GM23338 (cell line): Measurements from ENCODE around the gene LAPTM5. TPM values are rescaled to one million over a fixed set of nuclear protein-coding genes. Genes with fewer than 3 reads are reported as not detected.

Experiments
- ATAC-seq: fragments of 200-7000 bp; cut with Tn5 transposase; 3 replicates; pipeline ENCODE4 v1.9.1; 2020
- DNase-seq: peaks from one replicate; pipeline ENCODE4 v3.0.0-alpha.2; 2015; ENCODE audit warnings: low spot score
- H2AFZ ChIP-seq: fragments of 200-600 bp; sonication (generic); 2 replicates; pipeline ENCODE4 v1.8.0; 2016; ENCODE audit warnings: antibody characterized with exemption, mild to moderate bottlenecking, moderate library complexity
- H3F3A ChIP-seq: fragments of 200-600 bp; sonication (generic); replicated peaks from 2 replicates; pipeline ENCODE4 v1.8.0; 2017; ENCODE audit warnings: antibody characterized with exemption, mixed run types, low read depth
- H3K27ac ChIP-seq: fragments of 200-600 bp; sonication (generic); 2 replicates; pipeline ENCODE4 v1.6.1; 2016; ENCODE audit warnings: low read depth
- H3K27me3 ChIP-seq: fragments of 200-600 bp; sonication (generic); 2 replicates; pipeline ENCODE4 v1.8.0; 2016; ENCODE audit warnings: mild to moderate bottlenecking, mixed run types, moderate library complexity; ENCODE audit not compliant: insufficient read depth
- H3K36me3 ChIP-seq: fragments of 200-600 bp; sonication (generic); 2 replicates; pipeline ENCODE4 v1.8.0; 2016; ENCODE audit warnings: mild to moderate bottlenecking; ENCODE audit not compliant: insufficient read depth
- H3K4me1 ChIP-seq: fragments of 200-600 bp; sonication (generic); 2 replicates; pipeline ENCODE4 v1.8.0; 2016; ENCODE audit warnings: mild to moderate bottlenecking, moderate library complexity; ENCODE audit not compliant: insufficient read depth
- H3K4me2 ChIP-seq: fragments of 200-600 bp; sonication (generic); 2 replicates; pipeline ENCODE4 v1.7.1; 2017; ENCODE audit warnings: mixed run types
- H3K4me3 ChIP-seq: fragments of 200-600 bp; sonication (generic); 2 replicates; pipeline ENCODE4 v1.6.1; 2016; ENCODE audit warnings: mixed run types
- H3K79me2 ChIP-seq: fragments of 200-600 bp; sonication (generic); replicated peaks from 2 replicates; pipeline ENCODE4 v1.8.0; 2017; ENCODE audit warnings: mild to moderate bottlenecking; ENCODE audit not compliant: insufficient read depth
- H3K9me2 ChIP-seq: fragments of 200-600 bp; sonication (generic); 2 replicates; pipeline ENCODE4 v1.8.0; 2017; ENCODE audit not compliant: insufficient read depth
- H4K20me1 ChIP-seq: fragments of 200-600 bp; sonication (generic); replicated peaks from 2 replicates; pipeline ENCODE4 v1.8.0; 2017; ENCODE audit warnings: mild to moderate bottlenecking; ENCODE audit not compliant: insufficient read depth
- H3K27ac Mint-ChIP-seq: 2 replicates; pipeline ENCODE4 v1.8.0; 2020; ENCODE audit warnings: inconsistent platforms, mild to moderate bottlenecking, moderate library complexity, mixed read lengths
- H3K27me3 Mint-ChIP-seq: 3 replicates; pipeline ENCODE4 v1.8.0; 2022; ENCODE audit warnings: low read depth, mild to moderate bottlenecking, moderate library complexity, mixed read lengths, inconsistent platforms; ENCODE audit not compliant: insufficient read depth, poor library complexity
- H3K36me3 Mint-ChIP-seq: 3 replicates; pipeline ENCODE4 v1.8.0; 2021; ENCODE audit warnings: low read depth, mild to moderate bottlenecking, inconsistent platforms, moderate library complexity, mixed read lengths
- H3K4me1 Mint-ChIP-seq: 3 replicates; pipeline ENCODE4 v1.8.0; 2020; ENCODE audit warnings: mild to moderate bottlenecking, inconsistent platforms, mixed read lengths
- H3K4me3 Mint-ChIP-seq: 3 replicates; pipeline ENCODE4 v1.8.0; 2021; ENCODE audit warnings: moderate library complexity, mild to moderate bottlenecking, inconsistent platforms, mixed read lengths
- H3K9me3 Mint-ChIP-seq: 3 replicates; pipeline ENCODE4 v1.8.0; 2020; ENCODE audit warnings: moderate library complexity, mild to moderate bottlenecking, inconsistent platforms, mixed read lengths
- CREB1 ChIP-seq: fragments of 250-450 bp; sonication (Bioruptor Pico); IDR thresholded peaks from 2 replicates; pipeline ENCODE4 v1.5.0; 2020; ENCODE audit warnings: low read depth, mild to moderate bottlenecking, moderate library complexity
- EZH2 ChIP-seq: fragments of 200-600 bp; sonication (generic); IDR thresholded peaks from one replicate; pipeline ENCODE4 v1.8.0; 2017; ENCODE audit warnings: antibody characterized with exemption, mild to moderate bottlenecking, low read depth; ENCODE audit not compliant: unreplicated experiment
- EZH2phosphoT487 ChIP-seq: fragments of 200-600 bp; sonication (generic); IDR thresholded peaks from one replicate; pipeline ENCODE4 v1.8.1; 2018; ENCODE audit warnings: antibody characterized with exemption; ENCODE audit not compliant: unreplicated experiment
- JUNB ChIP-seq: IDR thresholded peaks from one replicate; pipeline ENCODE4 v1.6.1; 2016; ENCODE audit warnings: antibody characterized with exemption; ENCODE audit not compliant: unreplicated experiment
- NANOG ChIP-seq: IDR thresholded peaks from 2 replicates; pipeline ENCODE4 v1.6.1; 2016; ENCODE audit warnings: antibody characterized with exemption, borderline replicate concordance
- POLR2AphosphoS5 ChIP-seq: IDR thresholded peaks from 2 replicates; pipeline ENCODE4 v1.6.1; 2016; ENCODE audit warnings: antibody characterized with exemption, low read depth
- STAT1 ChIP-seq: IDR thresholded peaks from one replicate; pipeline ENCODE4 v1.6.1; 2016; ENCODE audit warnings: antibody characterized with exemption; ENCODE audit not compliant: unreplicated experiment
- ZNF114 ChIP-seq: fragments of 250-450 bp; sonication (Bioruptor Pico); IDR thresholded peaks from 2 replicates; pipeline ENCODE4 v1.5.0; 2020; ENCODE audit warnings: mild to moderate bottlenecking, moderate library complexity
- ZNF331 ChIP-seq: fragments of 250-450 bp; sonication (Bioruptor Pico); IDR thresholded peaks from 2 replicates; pipeline ENCODE4 v1.5.0; 2020; ENCODE audit warnings: low read depth, mild to moderate bottlenecking, moderate library complexity
- long read RNA-seq: library from polyadenylated mRNA; unstranded; transcript quantifications from one replicate; pipeline ENCODE4 v2.0.0, GENCODE V29; 2020; ENCODE audit not compliant: unreplicated experiment
- polyA plus RNA-seq: library from polyadenylated mRNA; unstranded; fragments of >200 nt; fragmentation: Nextera tagmentation; extraction: Ambion mirVana; gene quantifications from 2 replicates; pipeline ENCODE4 v1.2.1, GENCODE V29; 2016
- total RNA-seq: library from RNA; depleted of rRNA; stranded (reverse); fragments of >200 nt; shearing (Covaris generic); gene quantifications from 2 replicates; pipeline ENCODE4 v1.2.3, GENCODE V29; 2014; rRNA removed
- TF ChIP-seq, protein P1 (sequence below): IDR thresholded peaks from one replicate; pipeline ENCODE4 v1.6.1; 2018; ENCODE audit warnings: antibody characterized with exemption; ENCODE audit not compliant: unreplicated experiment
- TF ChIP-seq, protein P2 (sequence below), 2 experiments: fragments of 200-600 bp in 1 of 2; sonication (generic) in 1 of 2; conservative IDR thresholded peaks; 2 replicates each; pipeline versions ENCODE4 v1.5.1 to v1.6.1; 2016 to 2017; ENCODE audit warnings: antibody characterized with exemption in 2 of 2, low read depth in 2 of 2, mild to moderate bottlenecking in 2 of 2, moderate library complexity in 1 of 2
- TF ChIP-seq, protein P3 (sequence below): fragments of 250-450 bp; sonication (Bioruptor Pico); IDR thresholded peaks from 2 replicates; pipeline ENCODE4 v1.5.0; 2020; ENCODE audit warnings: mild to moderate bottlenecking, moderate library complexity
- TF ChIP-seq, protein P4 (sequence below): IDR thresholded peaks from 2 replicates; pipeline ENCODE4 v1.6.1; 2016; ENCODE audit warnings: antibody characterized with exemption

Gene LAPTM5, protein sequence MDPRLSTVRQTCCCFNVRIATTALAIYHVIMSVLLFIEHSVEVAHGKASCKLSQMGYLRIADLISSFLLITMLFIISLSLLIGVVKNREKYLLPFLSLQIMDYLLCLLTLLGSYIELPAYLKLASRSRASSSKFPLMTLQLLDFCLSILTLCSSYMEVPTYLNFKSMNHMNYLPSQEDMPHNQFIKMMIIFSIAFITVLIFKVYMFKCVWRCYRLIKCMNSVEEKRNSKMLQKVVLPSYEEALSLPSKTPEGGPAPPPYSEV
- not detected in 2 replicates for total RNA-seq
- 0.21 and 1.0 TPM in 2 replicates for polyA plus RNA-seq
- long read RNA-seq = 0 reads

DNA sequence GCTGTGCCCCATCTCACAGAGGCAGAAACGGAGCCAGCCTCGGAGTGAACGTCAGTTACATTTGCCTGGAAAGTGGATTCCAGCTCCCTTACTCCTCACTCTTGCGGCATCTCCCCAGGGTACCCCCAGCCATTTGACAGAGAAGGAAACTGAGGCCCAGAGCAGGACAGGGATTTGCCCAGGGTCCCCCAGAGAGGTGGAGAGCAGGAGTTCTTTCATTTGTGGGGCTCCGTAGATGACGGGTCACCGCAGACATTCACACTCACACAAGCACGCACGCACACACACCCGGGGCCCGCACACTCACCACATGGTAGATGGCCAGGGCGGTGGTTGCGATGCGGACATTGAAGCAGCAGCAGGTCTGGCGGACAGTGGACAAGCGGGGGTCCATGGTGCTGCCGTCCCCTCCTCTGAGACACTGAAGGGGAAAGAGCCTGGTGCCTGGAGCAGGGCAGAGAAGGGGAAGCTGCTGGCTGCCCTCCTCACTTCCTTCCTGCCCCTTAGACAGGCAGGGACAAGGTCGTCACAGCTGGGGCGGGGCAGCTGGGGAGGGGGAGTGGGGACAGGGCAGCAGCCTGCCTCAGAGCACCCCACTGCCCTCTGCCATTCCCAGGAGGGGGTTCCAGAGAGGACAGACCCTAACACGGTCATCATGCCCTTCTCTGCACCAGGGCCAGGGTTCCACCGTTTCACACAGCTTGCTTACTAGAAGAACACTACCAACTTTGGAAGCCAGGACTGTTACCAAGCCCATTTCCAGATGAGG lies at the start of gene LAPTM5:
TSS of gene LAPTM5 (minus strand) at position 423 of the 769 bp plus-strand sequence. CDS start at position 394, 29 bp downstream.
- no peaks in the 10 kb centered on the region for H3K36me3 ChIP-seq
- 0 out of 2 replicates have a peak within 1 kb of the TSS, but pooled peaks have one; percentile 23 for H2AFZ ChIP-seq
- H3K27ac ChIP-seq = no peak within 1 kb of the TSS
- no peaks in the 10 kb centered on the region for H3K79me2 ChIP-seq
- no peaks in the 10 kb centered on the region for H3K27me3 ChIP-seq
- TF ChIP-seq NANOG = no peak
- no peak for TF ChIP-seq STAT1
- no peak for TF ChIP-seq CREB1 (CRISPR knock-in tag)
- TF ChIP-seq ZNF331 = no peak
- TF ChIP-seq, protein P1, sequence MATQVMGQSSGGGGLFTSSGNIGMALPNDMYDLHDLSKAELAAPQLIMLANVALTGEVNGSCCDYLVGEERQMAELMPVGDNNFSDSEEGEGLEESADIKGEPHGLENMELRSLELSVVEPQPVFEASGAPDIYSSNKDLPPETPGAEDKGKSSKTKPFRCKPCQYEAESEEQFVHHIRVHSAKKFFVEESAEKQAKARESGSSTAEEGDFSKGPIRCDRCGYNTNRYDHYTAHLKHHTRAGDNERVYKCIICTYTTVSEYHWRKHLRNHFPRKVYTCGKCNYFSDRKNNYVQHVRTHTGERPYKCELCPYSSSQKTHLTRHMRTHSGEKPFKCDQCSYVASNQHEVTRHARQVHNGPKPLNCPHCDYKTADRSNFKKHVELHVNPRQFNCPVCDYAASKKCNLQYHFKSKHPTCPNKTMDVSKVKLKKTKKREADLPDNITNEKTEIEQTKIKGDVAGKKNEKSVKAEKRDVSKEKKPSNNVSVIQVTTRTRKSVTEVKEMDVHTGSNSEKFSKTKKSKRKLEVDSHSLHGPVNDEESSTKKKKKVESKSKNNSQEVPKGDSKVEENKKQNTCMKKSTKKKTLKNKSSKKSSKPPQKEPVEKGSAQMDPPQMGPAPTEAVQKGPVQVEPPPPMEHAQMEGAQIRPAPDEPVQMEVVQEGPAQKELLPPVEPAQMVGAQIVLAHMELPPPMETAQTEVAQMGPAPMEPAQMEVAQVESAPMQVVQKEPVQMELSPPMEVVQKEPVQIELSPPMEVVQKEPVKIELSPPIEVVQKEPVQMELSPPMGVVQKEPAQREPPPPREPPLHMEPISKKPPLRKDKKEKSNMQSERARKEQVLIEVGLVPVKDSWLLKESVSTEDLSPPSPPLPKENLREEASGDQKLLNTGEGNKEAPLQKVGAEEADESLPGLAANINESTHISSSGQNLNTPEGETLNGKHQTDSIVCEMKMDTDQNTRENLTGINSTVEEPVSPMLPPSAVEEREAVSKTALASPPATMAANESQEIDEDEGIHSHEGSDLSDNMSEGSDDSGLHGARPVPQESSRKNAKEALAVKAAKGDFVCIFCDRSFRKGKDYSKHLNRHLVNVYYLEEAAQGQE = no peak
- no peak for TF ChIP-seq EZH2
- TF ChIP-seq, protein P2, sequence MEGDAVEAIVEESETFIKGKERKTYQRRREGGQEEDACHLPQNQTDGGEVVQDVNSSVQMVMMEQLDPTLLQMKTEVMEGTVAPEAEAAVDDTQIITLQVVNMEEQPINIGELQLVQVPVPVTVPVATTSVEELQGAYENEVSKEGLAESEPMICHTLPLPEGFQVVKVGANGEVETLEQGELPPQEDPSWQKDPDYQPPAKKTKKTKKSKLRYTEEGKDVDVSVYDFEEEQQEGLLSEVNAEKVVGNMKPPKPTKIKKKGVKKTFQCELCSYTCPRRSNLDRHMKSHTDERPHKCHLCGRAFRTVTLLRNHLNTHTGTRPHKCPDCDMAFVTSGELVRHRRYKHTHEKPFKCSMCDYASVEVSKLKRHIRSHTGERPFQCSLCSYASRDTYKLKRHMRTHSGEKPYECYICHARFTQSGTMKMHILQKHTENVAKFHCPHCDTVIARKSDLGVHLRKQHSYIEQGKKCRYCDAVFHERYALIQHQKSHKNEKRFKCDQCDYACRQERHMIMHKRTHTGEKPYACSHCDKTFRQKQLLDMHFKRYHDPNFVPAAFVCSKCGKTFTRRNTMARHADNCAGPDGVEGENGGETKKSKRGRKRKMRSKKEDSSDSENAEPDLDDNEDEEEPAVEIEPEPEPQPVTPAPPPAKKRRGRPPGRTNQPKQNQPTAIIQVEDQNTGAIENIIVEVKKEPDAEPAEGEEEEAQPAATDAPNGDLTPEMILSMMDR (conservative IDR thresholded peaks at IDR 0.05; ENCODE audit: low read depth in 2 of 2) = no peak
- TF ChIP-seq, protein P3, sequence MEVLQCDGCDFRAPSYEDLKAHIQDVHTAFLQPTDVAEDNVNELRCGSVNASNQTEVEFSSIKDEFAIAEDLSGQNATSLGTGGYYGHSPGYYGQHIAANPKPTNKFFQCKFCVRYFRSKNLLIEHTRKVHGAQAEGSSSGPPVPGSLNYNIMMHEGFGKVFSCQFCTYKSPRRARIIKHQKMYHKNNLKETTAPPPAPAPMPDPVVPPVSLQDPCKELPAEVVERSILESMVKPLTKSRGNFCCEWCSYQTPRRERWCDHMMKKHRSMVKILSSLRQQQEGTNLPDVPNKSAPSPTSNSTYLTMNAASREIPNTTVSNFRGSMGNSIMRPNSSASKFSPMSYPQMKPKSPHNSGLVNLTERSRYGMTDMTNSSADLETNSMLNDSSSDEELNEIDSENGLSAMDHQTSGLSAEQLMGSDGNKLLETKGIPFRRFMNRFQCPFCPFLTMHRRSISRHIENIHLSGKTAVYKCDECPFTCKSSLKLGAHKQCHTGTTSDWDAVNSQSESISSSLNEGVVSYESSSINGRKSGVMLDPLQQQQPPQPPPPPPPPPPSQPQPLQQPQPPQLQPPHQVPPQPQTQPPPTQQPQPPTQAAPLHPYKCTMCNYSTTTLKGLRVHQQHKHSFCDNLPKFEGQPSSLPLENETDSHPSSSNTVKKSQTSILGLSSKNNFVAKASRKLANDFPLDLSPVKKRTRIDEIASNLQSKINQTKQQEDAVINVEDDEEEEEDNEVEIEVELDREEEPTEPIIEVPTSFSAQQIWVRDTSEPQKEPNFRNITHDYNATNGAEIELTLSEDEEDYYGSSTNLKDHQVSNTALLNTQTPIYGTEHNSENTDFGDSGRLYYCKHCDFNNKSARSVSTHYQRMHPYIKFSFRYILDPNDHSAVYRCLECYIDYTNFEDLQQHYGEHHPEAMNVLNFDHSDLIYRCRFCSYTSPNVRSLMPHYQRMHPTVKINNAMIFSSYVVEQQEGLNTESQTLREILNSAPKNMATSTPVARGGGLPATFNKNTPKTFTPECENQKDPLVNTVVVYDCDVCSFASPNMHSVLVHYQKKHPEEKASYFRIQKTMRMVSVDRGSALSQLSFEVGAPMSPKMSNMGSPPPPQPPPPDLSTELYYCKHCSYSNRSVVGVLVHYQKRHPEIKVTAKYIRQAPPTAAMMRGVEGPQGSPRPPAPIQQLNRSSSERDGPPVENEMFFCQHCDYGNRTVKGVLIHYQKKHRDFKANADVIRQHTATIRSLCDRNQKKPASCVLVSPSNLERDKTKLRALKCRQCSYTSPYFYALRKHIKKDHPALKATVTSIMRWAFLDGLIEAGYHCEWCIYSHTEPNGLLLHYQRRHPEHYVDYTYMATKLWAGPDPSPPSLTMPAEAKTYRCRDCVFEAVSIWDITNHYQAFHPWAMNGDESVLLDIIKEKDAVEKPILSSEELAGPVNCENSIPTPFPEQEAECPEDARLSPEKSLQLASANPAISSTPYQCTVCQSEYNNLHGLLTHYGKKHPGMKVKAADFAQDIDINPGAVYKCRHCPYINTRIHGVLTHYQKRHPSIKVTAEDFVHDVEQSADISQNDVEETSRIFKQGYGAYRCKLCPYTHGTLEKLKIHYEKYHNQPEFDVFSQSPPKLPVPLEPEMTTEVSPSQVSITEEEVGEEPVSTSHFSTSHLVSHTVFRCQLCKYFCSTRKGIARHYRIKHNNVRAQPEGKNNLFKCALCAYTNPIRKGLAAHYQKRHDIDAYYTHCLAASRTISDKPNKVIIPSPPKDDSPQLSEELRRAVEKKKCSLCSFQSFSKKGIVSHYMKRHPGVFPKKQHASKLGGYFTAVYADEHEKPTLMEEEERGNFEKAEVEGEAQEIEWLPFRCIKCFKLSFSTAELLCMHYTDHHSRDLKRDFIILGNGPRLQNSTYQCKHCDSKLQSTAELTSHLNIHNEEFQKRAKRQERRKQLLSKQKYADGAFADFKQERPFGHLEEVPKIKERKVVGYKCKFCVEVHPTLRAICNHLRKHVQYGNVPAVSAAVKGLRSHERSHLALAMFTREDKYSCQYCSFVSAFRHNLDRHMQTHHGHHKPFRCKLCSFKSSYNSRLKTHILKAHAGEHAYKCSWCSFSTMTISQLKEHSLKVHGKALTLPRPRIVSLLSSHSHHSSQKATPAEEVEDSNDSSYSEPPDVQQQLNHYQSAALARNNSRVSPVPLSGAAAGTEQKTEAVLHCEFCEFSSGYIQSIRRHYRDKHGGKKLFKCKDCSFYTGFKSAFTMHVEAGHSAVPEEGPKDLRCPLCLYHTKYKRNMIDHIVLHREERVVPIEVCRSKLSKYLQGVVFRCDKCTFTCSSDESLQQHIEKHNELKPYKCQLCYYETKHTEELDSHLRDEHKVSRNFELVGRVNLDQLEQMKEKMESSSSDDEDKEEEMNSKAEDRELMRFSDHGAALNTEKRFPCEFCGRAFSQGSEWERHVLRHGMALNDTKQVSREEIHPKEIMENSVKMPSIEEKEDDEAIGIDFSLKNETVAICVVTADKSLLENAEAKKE = no peak
- no peak for TF ChIP-seq POLR2AphosphoS5
- TF ChIP-seq, protein P4, sequence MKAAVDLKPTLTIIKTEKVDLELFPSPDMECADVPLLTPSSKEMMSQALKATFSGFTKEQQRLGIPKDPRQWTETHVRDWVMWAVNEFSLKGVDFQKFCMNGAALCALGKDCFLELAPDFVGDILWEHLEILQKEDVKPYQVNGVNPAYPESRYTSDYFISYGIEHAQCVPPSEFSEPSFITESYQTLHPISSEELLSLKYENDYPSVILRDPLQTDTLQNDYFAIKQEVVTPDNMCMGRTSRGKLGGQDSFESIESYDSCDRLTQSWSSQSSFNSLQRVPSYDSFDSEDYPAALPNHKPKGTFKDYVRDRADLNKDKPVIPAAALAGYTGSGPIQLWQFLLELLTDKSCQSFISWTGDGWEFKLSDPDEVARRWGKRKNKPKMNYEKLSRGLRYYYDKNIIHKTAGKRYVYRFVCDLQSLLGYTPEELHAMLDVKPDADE = no peak
- TF ChIP-seq EZH2phosphoT487 = no peak
- TF ChIP-seq ZNF114 = no peak
- TF ChIP-seq JUNB = no peak
- no peak for DNase-seq
- H3K4me3 ChIP-seq = no peak within 1 kb of the TSS
- no peaks in the 10 kb centered on the region for H3K36me3 Mint-ChIP-seq
- no peaks in the 10 kb centered on the region for H3K9me2 ChIP-seq
- H3K27me3 Mint-ChIP-seq = peaks cover 12% of the 10 kb centered on the region
- no peaks in the 10 kb centered on the region for H3F3A ChIP-seq
- H3K4me1 Mint-ChIP-seq = peaks cover 8% of the 10 kb centered on the region
- no peak within 1 kb of the TSS for H3K4me3 Mint-ChIP-seq
- H4K20me1 ChIP-seq = no peaks in the 10 kb centered on the region
- no peak within 1 kb of the TSS for H3K4me2 ChIP-seq
- no peaks in the 10 kb centered on the region for H3K9me3 Mint-ChIP-seq
- no peak for ATAC-seq
- peaks cover 8% of the 10 kb centered on the region; the same call in 1 of the 2 replicates for H3K4me1 ChIP-seq
- no peak within 1 kb of the TSS for H3K27ac Mint-ChIP-seq
